GM19025 (cell line): ENCODE measurements around the gene IL2RG.

Experiments
- ATAC-seq: cut with Tn5 transposase; IDR thresholded peaks from one replicate; pipeline ENCODE4 v1.9.1; 2021; ENCODE audit warnings: mild to moderate bottlenecking, low read depth, moderate library complexity; ENCODE audit not compliant: unreplicated experiment

The IL2RG gene

DNA sequence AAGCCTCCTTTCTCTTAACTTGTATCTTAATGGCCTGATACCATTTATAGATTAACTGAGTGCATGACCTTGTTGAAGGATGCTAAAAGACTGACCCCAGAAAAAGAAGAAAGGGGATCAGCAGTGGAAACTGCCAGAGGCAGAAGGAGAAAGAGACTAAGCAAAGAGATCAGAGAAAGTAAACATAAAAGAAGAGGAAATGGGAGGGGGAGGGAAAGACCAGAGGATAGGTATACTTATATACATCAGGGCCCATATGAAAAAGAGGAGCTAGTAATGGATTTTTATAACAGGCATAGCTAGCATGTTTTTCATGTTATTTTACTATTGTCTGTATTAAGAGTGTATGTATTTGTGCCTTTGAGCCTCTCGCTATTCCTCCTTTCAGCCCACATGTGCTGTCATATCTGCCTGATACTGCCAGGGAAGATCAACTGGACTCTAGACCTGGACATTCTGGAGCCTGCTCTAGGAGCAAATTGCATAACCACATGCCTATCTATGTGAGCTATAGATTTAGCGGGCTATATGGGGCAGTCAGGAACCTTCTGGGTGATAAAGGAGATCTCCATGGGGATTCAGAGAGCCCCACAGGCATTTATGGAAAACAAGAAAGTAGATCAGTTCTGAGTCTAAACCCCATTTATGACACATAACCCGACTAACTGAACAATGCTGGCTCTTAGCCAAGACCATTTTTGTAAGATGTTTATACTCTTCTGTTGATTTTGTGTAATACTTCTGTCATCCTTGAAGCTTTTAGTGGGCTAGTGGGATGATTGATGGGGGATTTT, 29.9 kb downstream of the IL2RG start:
- no peak for ATAC-seq

DNA sequence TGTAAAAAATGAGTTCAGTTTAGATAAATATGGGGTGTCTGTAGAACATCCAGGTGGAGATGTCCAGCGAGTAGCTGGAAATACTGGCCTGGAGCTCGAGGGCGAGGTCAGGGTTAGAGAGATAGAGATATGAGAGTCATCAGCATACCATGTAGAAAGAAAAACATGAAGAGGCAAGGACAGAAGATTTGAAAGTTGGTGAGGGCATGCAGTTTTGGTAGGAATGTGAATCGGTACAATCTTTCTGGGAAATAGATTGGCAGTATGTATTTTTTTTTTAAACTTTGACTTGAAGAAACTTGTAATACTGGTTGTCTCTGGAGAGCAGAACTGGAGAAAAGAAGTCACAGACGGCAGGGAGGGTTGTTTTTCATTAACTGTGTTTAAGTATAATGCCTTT, 40.8 kb downstream of the IL2RG start:
- ATAC-seq: no peak

DNA sequence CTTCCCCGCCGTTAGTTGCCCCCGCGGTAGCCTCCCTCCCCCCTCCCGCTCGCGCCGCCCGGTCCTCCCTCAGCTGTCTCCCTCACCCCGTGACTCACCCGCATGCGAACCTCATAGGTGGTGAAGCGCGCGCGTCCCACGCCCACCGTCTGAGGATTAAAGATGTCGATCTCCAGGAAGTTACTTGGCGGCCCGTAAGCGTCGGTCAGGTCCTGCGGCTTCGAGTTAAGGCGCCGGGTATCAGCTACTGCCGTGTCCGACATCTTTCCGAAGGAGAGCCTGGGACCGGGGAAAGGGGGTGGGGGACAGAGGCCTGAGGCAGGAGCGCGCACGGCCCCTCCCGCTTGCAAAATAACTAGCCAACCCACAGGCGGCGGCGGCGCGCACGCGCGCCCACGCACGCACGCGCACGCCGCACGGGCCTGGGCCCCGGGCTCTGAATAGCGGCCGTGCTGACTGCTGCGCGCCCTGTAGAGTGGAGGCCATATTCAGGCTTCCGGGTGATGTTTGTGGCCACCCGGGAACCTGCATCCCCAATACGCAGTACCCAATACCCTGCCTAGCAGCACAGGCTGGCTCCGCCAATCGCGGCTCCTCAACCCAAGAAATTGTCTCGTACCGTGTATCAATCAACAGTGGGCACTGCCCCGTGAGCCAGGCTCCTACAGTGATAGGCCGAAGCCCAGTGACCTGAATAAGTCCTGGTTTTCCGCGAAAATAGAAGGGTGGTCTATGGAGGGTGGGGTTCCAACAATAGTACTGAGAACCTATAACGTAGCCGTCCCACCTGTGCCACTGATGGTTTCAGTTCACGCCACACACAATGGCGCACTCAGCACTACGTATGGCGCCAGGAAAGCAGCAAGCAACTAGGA, 43.1 kb downstream of the IL2RG start, which contains the start of gene SNX12:
SNX12 (minus strand) TSS at position 291 of the 875 bp plus-strand sequence; CDS start at position 263, 28 bp downstream.
- peak; percentile 96 for ATAC-seq

DNA sequence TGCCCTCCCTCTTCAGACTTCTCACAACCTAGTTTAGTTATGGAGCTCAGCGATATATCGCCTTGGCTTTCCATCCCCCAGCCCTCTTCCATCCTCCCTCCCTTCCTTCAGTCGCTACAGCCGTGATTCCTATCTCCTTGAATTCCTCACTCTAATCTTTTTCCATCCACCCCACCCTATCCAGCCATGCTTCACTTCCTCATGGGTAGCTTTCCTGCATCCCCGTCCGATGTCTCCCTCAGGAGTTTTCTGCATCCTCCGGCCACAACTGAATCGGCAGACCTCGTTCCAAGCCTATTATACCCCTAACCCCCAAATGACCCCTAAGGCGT, 43.7 kb downstream of the IL2RG start:
- no peak for ATAC-seq

DNA sequence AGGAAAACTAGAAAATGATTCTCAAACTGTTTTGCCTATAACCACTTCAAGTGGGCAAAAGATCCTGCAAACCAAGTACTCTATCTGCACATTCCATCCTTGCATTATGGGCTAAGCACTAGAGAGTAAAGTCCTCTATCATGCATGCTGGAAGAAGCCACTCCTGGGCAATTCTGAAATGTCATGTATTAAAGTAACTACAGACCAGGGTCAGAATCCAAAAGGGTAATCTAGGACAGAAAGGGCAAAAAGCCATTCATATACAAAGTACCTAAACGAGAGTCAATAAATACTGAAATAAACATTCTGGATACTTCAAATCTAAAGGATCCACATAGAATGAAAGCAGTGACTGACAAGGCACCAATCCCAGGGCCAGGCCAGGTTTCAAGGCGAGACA, 44.3 kb downstream of the IL2RG start:
- no peak for ATAC-seq

DNA sequence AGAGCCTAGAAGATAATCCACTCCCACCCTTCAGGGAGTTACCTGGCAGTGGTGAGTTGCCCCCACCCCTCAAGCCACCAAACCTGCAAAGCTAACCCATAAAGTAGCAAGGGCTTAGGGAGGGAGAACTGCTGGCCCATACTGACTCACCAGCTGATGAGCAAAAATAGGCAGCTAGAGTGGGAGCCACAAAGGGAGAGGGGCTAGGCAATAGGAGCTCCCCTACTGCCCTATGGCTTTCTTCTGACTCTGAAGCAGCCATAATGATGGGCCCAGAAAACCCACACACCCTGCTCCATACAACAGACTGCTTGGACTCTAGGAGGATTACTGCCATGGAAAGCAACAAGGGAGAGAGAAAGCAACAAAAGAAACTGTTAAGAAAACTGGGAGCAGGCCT, 51.2 kb downstream of the IL2RG start:
- ATAC-seq: no peak

DNA sequence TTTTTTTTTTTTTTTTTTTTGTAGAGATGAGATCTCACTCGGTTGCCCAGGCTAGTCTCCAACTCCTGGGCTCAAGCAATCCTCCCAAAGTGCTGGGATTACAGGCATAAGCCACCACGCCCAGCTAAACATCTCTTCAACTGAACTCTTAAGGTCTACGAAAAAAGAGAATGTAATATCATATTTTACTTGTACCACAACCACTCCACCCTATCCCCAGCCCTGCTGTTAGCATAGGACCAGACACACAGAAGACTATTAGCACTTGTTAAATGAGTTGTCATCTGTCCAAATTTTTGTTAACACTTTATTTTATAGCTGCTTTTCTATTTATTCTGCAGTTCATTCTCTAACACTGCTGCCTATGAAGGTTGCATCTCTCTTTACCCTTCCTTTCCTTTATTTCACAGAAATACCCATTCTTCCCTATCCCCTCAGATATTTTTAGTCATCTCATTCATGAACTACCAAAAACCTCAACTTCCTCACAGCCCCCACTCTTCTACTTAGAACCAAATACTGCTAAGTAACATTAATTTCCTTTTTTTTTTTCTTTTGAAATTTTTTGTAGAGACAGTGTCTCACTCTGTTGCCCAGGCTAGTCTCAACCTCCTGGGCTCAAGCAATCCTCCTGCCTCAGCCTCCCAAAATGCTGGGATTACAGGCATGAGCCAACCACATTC, 53.4 kb downstream of the IL2RG start:
- no peak for ATAC-seq
